Occipital lobe (tissue), 2 donors: ENCODE measurements around the gene GPR156. TPM values are rescaled to one million over a fixed set of nuclear protein-coding genes. Genes with fewer than 3 reads are reported as not detected.

Source experiments
- DNase-seq: peaks from one replicate; lab custom pipeline; 2025; lab: John Stamatoyannopoulos, UW
- total RNA-seq: library from RNA; depleted of rRNA; stranded (reverse); fragments of >200 nt; gene quantifications from one replicate; pipeline ENCODE4 v1.2.3, GENCODE V29; 2014

The GPR156 gene
- total RNA-seq, 1 donor from 2014 or later: 5.6 TPM

DNA sequence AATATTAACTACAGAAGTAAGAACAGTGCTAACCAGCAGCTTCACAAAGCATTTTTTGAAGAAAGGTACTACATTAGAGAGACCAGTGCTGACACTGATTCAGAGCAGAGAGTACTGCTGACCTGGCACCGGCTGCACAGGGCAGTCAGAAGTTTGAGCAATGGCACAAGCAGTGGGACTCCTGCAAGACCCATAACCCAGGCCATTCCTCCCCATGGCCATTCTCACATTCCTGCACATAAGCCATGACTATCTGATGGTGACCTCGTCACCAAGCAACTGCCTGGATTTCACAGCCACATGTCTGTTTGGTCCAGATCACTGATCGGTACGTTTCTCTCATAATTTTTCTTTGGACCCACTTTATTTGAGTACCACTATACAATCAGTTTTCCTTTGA is 88.7 kb downstream of the GPR156 start:
- DNase-seq: no peak

DNA sequence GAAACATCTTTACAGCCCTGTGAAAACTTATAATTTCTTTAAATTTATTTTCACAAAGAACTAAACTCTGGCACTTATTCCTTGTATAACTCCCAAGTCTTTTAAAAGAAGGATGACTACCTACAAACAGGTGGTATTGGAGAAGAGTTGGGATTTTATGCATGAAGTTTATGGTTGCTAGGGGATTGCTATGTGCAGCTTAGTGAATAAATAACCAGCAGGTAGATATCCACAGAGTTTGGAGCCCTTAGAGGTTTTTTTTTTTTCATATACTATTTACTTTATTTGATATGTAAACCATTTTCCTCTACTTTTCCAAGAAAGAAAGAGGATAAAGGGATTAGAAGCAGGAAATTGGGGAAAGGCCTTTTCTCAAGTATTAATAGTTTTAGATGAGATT is 91.5 kb downstream of the GPR156 start:
- no peak for DNase-seq

DNA sequence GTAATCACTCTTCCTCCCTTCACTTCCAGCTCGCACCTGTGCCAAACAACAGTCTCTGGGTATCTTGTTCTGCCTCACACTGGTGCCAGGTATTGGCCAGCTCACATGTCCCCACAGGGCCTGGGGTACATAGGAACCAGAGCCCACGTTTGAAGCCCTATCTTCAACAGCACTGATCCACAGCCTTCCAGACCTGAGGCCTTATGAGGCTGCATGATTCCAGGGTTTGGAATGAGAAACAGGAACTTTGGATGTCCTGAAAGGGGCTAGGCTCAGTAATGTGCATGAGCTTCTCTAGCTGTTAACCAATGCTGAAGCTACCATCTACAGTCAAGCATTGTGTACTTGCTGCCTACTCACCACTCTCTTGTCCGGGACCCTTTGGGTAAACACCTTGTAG is 92.4 kb downstream of the GPR156 start:
- DNase-seq: no peak

DNA sequence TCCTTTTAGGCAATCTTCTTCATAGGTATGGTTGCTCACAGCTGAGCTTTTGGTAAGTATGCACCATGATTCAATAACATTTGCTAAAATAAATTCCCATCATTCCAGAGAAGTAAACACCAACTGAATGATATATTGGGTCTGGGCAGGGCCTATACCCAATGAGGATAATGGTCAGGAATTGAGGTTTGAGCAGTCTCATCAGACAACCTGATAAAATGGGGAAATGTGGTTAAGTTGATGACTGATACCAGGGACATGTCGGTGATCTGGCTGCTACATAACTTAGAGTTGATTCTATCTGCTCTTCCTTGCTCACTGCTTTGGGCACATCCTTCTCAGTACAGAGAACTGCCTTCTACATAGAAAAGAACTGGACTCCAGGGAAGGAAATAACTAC is 92.9 kb downstream of the GPR156 start:
- no peak for DNase-seq

DNA sequence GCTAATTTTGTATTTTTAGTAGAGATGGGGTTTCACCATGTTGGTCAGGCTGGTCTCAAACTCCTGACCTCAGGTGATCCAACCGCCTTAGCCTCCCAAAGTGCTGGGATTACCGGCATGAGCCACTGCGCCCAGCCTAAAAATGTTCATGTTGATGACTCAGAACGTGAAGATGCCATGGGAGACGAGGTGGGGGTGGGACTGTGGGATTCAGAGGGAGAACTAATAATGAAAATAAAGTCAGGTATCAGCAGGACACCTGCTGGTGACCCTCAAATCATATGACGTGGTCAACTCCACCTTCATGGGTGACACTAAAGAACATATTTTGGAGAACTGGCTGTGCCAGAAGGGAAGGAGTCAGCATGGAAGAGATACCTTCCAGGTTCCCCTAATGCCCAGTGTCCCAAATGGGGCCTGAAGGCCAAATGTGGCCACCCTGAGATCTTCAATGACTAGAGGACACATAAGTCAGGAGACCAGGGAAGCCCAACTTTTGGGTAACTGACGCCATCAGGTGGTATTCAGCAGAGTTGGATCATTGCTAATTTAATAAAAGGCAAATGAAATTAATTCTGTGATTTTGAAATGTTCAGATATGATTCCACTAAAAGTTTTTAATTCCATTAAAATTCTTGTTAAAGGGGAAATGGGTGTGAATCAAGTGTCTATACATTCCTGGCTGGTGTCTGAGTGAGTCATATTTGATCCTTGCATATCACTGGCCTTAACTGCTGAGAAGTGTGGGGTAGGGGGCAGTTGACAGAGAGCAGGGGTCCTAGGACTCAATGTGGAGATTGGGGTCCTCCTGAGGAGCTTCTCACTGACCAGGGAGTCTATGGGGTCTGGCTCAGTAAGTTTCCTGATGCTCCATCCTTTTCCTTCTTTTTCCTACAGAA is 102.2 kb downstream of the GPR156 start:
- no peak for DNase-seq

DNA sequence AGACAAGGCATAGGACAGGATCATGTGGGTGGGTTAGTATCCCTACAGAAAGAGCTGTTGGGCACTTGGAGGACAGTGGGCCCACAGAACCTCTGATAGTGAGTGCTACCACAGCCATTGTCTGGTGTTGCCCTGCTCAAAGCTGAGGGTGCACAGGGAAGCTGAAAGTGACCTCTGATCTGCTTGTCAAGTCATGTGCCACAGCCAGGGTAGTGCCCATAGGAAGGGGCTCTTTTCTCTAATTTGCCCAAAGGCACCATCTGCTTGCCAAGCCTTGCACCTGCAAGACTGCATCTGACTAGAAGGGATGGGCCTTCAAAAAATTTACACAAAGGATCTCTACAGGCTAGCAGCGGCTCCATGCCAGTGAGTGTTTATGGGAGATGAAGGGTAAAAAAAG is 103.4 kb downstream of the GPR156 start:
- no peak for DNase-seq

DNA sequence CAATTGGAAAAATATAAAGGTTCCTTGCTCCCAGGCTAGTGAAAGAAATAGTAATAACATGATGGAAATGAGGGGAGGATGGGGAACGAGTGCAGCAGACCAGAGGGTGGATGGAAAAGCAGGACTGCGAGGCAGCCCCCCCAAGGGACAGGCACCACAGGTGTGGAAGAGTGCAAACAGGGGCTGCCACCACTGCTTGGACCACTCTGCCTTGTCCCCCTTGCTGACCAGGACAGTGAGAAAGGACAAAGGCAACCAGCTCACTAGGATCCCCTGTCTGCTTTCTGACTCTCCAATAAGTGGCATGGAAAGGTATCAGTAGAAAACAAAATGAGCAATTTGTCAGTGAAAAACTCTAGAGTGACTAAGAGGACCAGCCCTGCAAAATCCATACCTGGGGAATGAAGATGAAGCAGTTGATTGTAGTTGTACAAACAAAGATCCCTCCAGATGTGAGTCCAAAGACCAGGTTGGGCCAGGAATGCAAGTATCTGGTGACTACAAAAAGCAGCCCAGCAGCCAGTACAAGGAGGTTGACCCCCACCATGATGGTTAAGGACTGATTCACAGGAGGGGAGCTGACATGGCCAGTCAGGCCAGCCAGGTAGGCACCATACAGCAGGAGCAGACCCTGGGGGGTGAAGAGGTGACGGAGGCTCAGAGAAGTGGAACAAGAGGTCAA is 104.2 kb downstream of the GPR156 start:
- DNase-seq: no peak

DNA sequence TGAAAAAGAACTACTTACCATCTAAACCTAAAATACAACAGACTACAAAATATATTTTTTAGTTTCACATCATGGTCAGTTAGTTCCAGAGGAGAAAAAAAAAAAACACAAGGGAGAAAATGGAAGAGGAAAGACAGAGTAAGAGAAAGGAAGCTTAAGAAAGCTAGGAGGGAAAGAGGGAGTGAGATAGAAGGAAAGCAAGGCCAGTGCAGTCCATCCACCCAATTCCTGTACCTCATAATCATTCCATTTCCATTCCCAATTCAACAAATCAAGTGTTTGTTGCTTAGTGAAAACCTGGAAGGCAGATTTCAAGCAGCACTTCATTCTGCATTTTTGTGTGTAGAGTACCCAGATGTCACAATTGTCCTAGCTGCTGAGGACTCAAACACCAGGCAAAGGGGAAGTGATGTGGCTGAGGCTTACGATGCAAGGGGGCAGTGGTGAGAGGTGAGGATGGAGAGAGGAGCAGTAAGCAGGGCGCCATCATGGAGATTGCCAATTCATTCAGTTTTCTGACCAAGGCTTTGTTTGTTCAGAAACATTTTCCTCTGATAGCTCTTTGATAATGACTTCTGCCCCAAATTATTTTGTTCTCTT is 107.2 kb downstream of the GPR156 start:
- no peak for DNase-seq

DNA sequence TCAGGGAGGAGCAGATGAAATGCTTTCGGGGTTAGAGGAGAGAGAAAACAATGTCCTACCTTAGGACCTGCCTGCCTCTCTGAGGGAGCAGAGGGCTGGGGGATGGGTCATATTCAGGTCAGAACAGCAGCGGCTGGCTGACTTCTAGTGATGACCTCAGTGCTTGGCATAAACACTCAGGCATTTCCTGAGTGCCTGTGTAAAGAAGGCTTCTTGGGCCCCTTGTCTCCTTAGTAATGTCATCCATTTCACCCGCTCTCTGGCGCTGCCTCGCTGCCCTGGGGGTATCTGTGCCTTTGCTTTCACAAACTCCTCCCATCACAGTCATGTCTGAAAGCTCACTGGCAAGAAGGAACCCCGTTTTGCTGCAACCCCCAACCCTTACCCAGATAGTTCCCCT is 107.9 kb downstream of the GPR156 start:
- DNase-seq: no peak

DNA sequence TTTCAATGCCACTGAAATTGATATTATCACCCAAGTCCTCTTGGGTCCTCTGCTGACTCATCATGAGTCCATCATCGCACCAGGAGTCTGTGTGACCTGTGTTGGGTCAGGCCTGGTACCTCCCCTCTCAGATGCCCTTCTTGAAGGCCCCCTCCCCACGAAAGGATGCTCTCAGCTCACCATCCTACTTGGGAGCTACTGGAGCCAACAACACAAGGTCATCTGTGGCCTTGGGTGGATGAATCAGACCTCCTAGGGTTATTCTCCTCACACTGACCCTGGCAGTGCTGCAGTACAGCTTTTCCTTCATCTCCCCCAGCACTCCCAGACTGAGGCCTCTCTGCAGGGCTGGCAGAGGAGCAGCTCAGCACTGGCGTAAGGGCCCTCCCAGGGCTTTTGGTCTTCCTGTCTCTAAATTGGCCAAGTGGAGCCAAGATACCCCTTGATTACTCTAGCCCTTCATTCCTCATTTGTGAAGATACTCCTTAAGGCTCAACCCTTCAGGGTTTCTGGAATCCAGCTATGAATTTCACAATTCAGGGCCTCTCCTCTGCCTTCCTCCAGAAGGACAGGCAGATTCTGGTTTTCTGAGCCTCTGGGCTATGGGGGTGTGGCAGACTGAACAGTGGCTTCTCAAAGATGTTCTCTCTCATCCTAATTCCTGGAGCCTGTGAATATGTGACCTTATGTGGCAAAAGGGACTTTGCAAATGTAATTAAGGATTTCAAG is 110.0 kb downstream of the GPR156 start:
- DNase-seq: no peak

DNA sequence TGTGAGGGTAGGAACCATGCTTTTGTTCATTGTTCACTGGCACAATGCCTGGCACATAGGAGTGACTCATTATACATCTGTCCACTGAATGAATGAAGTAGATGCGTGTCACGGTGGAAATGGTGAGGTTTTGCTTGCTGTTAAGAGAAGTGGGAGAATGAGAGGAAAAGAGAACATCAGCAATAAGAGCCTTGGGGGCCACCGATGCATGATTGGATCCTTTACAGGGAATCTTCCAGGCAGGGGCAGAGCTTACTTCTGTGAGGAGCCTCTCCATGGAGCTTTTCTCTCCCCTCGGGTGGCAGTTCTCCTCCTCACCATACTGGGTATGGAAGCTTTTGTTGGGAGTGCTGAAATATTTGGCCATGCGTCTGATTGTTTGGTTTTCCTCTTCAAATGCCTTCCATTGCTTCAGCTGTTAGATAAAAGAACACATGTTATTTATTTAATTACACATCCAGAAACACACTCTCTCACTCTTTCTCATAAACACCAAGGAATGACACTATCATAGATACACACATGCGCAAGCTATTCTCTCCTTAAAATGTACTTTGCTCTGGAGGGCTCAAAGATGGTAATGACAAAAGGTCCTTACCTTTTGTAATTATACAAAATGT is 111.9 kb downstream of the GPR156 start:
- DNase-seq: no peak

DNA sequence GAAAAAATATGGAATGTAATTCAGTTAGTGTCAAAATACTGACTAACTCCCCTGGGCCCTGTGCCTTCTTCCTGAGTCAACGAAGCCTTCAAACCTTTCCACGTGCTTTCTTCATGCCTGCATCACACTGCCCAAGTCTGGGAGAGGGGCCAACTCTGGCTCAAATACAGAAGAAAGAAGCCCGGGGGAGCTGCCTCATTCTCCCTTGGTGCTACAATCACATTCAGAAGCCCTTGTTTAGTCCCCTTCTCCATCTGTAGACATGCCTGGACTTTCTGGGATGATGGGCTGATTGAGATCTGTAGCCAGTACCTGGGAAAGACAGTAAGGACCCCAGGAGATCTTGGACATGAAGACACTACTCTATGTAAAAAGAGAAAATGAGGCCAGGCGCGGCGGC is 113.0 kb downstream of the GPR156 start:
- peak; percentile 27 for DNase-seq

DNA sequence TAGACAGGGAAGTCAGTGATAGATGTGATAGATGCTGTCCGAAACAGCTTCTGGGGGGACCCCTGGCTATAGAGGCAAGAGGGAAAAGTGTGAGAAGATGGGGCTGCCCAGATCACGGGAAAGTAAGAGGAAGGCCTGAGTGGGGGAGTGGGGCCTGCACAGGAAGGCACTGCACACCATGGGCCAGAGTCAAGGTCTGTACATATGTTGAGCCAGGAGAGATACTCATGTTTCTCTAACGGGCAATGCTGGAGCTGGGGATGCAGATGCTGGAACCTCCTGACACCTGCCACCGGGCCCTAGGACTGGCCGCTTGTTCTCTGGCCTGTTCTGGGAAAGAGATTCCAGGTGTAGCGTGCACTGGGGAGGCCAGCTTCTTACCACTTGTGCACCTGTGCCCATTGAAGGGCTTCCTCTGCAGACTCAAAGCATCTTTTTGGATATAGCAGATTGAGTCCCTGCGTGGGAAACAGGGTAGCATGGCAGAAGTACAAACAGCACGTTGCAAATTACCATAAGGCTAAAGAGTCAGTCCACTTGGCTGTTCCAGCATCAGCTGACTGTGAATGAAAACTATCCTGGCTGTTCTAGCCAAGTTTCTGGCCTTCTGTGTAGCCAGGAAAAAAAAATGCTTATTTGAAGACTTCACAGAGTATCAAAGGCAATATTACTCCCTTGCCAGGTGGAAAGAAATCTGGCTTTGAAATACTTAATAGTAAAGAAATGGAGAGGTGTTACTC is 113.7 kb downstream of the GPR156 start:
- peak; percentile 5 for DNase-seq

DNA sequence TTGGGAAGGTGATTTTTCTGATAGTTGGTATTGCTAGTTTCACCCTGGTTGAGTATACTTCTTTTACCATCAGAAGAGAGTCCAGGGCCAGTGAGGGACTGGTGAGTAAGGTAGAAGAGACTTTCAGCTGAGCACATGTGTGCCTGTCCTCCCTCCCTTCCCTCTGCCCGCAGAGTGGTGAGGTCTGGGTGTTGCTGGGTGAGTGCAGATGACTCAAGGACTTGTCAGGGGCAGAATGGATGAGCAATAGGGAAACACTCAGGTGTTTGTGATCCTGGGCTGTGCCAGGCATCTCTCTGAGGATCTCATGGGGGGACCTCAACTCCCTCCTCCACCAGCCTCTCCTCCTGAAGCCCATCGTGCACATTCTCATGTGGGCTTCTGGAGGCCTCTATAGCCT is 114.8 kb downstream of the GPR156 start:
- peak; percentile 5 for DNase-seq

DNA sequence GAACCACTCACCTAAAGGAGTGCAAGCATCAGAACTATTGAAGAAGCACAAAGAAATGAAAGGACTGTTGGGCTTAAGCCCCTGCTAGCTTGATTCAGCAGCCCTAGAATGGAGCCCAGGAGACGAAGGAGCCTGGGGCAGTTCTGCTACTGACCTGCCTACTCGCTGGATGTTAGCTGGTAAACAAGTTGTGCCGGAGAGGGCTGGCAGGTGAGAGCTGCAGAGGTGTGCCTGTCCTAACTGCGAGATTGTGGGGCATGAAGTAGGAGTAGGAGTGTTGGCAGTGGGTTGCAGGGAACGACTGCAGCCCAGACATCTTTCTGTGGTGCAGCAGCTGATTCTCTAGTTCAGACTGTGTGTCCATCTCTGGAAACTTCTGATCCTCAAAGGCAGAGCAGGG is 115.6 kb downstream of the GPR156 start:
- DNase-seq: no peak

DNA sequence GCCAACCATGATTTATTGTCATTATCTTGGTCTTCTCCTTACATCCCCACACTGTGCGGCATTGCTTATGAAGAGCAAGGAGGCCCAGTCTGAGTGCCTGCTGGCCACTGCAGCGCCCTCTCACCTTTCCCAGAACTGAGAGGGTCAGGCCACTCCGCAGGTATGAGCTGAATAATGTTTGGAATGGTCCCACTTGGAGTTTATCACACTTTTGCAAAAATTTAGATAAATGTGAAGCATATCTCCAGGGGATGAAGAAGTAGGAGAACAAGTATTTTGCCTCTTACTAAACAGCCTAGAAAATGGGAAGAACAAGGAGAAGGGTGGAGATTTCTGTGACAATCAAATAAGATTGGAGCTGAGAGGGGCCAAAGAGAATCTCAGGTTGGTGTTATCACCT is 116.4 kb downstream of the GPR156 start:
- DNase-seq: no peak

DNA sequence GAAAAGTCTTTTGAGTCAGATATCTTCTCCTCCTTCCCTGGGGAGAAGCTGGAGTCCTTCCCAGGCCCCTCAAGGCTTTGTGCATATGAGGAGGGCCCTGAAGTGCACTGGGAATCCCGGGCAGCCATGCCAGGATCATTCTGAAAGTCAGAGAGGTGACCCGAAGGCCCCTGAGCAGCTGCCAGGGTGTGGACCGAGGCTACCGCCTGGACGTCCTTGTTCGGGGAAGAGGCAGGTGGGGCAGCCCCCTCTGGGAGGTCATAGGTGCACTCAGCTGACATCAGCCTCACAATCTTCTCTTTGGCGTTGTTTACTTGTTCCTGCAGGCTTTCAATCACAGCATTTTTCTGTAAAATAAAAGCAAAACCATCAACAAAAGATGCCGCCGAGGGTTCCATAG is 117.0 kb downstream of the GPR156 start:
- DNase-seq: no peak

DNA sequence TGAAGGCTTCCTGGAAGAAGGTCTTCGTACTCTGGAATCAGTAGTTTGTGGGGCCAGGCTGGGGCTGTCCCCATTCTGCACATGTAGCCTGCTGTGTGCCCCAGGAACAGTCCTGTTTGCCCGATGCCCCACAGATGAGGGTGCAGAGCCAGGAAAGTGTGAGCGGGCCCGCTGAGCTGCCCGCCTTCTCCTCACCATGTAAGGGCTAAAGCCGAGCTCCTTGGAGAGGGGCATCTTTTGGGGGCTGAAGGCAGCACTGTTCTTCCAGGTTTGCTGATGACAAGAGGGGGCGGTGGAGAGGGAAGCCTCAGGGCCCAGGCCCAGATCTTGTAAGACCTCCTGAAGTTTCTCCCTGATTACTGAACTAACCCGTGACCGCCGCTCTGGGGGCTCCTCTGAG is 117.5 kb downstream of the GPR156 start:
- DNase-seq: no peak

DNA sequence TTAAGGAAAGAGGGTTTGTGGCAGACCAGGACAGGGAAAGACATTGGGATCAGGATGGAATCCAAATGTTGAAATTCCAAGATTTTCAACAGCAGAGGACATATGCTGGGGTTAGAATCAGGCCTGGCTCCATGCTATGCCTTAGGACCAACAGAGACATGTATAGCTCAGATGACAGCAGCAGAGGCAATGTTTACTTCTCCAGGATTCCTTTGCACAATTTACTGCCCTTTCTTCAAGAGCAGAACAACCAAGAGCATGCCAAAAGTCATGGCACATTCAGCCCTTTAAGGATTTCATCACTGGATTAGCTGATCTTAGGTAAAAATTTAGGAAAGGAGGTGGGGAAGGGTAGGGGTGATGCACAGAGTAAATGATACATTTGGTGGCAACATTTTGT is 121.2 kb downstream of the GPR156 start:
- no peak for DNase-seq

DNA sequence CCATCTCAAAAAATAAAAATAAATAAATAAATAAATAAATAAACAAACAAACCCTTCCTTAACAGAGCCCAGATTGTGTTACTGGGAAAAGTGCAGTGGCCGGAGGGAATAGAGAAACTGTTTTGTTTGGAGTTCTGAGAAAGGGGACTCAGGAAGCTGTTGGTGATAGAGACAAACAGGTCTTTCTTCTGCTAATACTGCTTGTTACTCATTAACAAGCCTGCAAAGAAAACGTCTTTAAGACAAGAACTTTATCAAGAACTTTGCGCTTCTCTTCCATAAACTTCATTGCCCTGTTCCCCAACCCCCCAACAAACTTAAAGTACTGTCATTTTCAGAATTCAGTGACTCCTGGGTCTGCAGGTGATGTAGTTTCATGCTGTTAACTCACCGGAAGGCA is 122.0 kb downstream of the GPR156 start:
- no peak for DNase-seq

DNA sequence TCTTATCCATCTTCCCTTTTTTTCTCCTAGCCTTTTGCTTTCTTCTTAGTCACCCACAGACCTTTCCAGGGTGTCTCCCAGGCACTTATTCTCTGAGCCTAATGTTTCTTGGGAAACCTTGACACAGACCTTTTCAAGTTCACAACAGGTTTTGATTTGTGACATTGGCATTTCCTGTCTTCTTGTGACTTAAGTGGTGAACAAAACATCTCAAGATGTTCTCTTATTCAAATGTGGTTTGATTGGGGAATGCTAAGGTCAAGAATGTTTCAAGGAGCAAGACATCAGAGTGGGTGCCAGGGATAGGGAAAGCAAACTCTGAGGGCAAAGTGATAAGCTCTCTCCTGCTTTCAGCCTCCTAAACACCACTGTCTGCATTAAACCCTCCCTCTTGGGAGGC is 122.6 kb downstream of the GPR156 start:
- DNase-seq: no peak
